ENCODE results near the gene PAOX.

PAOX gene

DNA sequence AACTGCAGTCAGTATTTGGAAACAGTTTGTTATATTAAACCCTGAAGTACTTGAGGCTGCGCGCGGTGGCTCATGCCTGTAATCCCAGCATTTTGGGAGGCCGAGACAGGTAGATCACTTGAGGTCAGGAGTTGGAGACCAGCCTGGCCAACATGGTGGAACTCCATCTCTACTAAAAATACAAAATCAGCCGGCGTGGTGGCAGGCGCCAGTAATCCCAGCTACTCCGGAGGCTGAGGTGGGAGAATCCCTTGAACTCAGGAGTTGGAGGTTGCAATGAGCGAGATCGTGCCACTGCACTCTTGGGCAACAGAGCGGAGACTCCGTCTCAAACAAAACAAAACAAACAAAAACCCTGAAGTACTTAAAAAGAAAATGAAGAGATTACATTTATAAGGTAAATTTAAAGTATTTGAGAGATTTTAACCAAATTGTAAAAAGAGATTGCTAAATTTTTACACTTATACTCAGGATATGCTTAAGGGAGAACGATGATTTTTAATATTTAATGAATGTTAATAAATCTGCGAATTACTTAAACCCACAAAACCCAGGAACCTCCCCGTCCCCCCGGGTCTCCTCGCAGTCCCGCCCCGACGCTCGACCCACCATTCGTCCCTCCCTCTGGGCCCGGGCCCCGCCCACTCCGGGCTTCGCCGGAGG lies 14.5 kb downstream of the PAOX start:
- ChIA-PET CTCF (interaction anchor here (1.3 kb wide), 1 partner anchor 64 kb away, joined by 3 read pairs; no protein-coding TSS in a partner anchor), POLR2A (no interaction called here)
- H3K27me3 ChIP-seq (replicated peaks in 2 of 5; ENCODE audit: control insufficient read depth in 4 of 5, insufficient read depth in 5 of 5, low read length in 4 of 5), result no peaks in the 10 kb centered on the region
- peaks cover 7 to 34% (median 28%) of the 10 kb centered on the region in 4 experiments for H3K4me1 ChIP-seq (ENCODE audit: control extremely low read depth in 1 of 4, control insufficient read depth in 4 of 4, insufficient read depth in 4 of 4, low read length in 3 of 4)
- DNase-seq, result no peak
- peak overlapping the region in 1 of 2 experiments; percentile 56 for H3K27ac ChIP-seq (ENCODE audit: insufficient read depth in 1 of 2, low read depth in 1 of 2, low read length in 2 of 2, poor library complexity in 1 of 2, severe bottlenecking in 2 of 2)
- H3K4me3 ChIP-seq (ENCODE audit: control insufficient read depth in 1 of 7, extremely low read depth in 1 of 7, insufficient read depth in 4 of 7, low read depth in 2 of 7, low read length in 6 of 7), result peak overlapping the region; percentile 71 to 90 (median 86)
- WGBS (ENCODE audit: insufficient coverage), result 90% methylated on average over 2 of the region's 27 CpGs
- peaks cover 7 to 23% (median 14%) of the 10 kb centered on the region in 4 experiments for H3K36me3 ChIP-seq (ENCODE audit: control insufficient read depth in 4 of 4, insufficient read depth in 4 of 4, low read length in 3 of 4)
- no peaks in the 10 kb centered on the region for H3K9me3 ChIP-seq (ENCODE audit: control extremely low read depth in 1 of 5, control insufficient read depth in 4 of 5, insufficient read depth in 2 of 5, low read depth in 1 of 5, low read length in 4 of 5)

DNA sequence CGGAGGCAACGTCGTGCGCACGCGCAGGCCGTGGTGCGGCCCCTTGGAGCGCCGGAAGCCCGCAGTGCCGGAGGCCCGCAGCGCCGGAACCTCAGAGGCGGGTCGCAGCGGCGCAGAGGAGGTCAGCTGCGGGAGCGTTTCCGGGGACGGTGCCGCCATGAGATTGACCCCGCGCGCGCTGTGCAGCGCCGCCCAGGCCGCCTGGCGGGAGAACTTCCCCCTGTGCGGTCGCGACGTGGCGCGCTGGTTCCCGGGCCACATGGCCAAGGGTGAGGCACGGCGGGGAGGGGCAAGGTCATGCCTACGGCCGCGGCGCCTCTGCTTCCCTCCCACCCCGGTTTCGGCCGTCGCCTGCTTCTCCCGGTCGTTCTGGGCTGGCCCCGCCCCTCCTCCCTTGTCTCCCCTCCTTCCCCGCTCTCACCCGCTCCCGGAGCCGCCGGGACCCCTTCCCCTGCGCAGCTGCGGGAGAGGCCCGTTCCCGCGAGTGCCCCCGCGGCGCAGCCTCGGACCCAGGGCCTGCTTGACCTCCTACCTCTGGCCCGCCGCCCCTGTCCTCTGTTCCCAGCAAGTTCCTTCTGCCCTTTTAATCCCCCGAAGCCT lies 15.1 kb downstream of the PAOX start, which contains the start of gene MTG1:
Gene MTG1, plus strand, starts transcription at position 94 of the 600 bp plus-strand sequence. Its CDS starts 64 bp downstream, at position 158.
- WGBS (ENCODE audit: insufficient coverage), result under 1% methylated on average over 59 of the region's 69 CpGs
- H3K27ac ChIP-seq (ENCODE audit: insufficient read depth in 1 of 2, low read depth in 1 of 2, low read length in 2 of 2, poor library complexity in 1 of 2, severe bottlenecking in 2 of 2), result peak within 1 kb of the TSS; percentile 54 to 85
- ChIA-PET POLR2A (no interaction called here), CTCF (no interaction called here)
- no peaks in the 10 kb centered on the region for H3K9me3 ChIP-seq (ENCODE audit: control extremely low read depth in 1 of 5, control insufficient read depth in 4 of 5, insufficient read depth in 2 of 5, low read depth in 1 of 5, low read length in 4 of 5)
- H3K4me1 ChIP-seq (ENCODE audit: control extremely low read depth in 1 of 4, control insufficient read depth in 4 of 4, insufficient read depth in 4 of 4, low read length in 3 of 4), result peaks cover 5 to 29% (median 22%) of the 10 kb centered on the region in 4 experiments
- no peaks in the 10 kb centered on the region for H3K27me3 ChIP-seq (replicated peaks in 2 of 5; ENCODE audit: control insufficient read depth in 4 of 5, insufficient read depth in 5 of 5, low read length in 4 of 5)
- DNase-seq, result peak; percentile 83 to 85 (median 83)
- peak within 1 kb of the TSS; percentile 71 to 90 (median 86) for H3K4me3 ChIP-seq (ENCODE audit: control insufficient read depth in 1 of 7, extremely low read depth in 1 of 7, insufficient read depth in 4 of 7, low read depth in 2 of 7, low read length in 6 of 7)
- peaks cover 7 to 29% (median 20%) of the 10 kb centered on the region in 4 experiments for H3K36me3 ChIP-seq (ENCODE audit: control insufficient read depth in 4 of 4, insufficient read depth in 4 of 4, low read length in 3 of 4)

DNA sequence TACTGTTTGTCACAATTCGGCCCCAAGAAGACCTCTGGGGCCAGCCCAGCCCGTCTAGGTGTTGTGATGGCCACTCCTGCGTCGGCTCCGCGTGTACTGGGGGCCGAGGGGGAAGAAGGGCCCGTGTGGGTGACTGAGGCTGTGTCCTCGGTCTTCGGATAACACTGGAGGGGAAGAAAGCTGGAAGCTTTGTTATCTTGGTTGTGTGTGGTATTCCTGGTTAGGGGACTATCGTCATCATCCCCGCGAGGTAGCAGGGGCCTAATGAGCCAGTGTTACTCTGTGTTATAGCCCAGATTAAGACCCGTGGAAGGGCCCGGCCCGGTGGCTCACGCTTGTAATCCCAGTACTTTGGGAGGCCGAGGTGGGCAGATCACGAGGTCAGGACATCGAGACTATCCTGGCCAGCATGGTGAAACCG lies 15.7 kb downstream of the PAOX start:
- Histone ChIP-seq H3K27me3 (replicated peaks in 2 of 5; ENCODE audit: control insufficient read depth in 4 of 5, insufficient read depth in 5 of 5, low read length in 4 of 5) (no peaks in the 10 kb centered on the region), H3K4me1 (ENCODE audit: control extremely low read depth in 1 of 4, control insufficient read depth in 4 of 4, insufficient read depth in 4 of 4, low read length in 3 of 4) (peaks cover 5 to 23% (median 16%) of the 10 kb centered on the region in 4 experiments), H3K9me3 (ENCODE audit: control extremely low read depth in 1 of 5, control insufficient read depth in 4 of 5, insufficient read depth in 2 of 5, low read depth in 1 of 5, low read length in 4 of 5) (no peaks in the 10 kb centered on the region), H3K4me3 (ENCODE audit: control insufficient read depth in 1 of 7, extremely low read depth in 1 of 7, insufficient read depth in 4 of 7, low read depth in 2 of 7, low read length in 6 of 7) (peak overlapping the region; percentile 71 to 90 (median 86)), H3K36me3 (ENCODE audit: control insufficient read depth in 4 of 4, insufficient read depth in 4 of 4, low read length in 3 of 4) (peaks cover 7 to 35% (median 25%) of the 10 kb centered on the region in 4 experiments), H3K27ac (ENCODE audit: insufficient read depth in 1 of 2, low read depth in 1 of 2, low read length in 2 of 2, poor library complexity in 1 of 2, severe bottlenecking in 2 of 2) (peak overlapping the region; percentile 54 to 85)
- no peak for DNase-seq
- WGBS (ENCODE audit: insufficient coverage), result 44% methylated on average over 18 of the region's 21 CpGs
- ChIA-PET POLR2A (no interaction called here), CTCF (no interaction called here)

DNA sequence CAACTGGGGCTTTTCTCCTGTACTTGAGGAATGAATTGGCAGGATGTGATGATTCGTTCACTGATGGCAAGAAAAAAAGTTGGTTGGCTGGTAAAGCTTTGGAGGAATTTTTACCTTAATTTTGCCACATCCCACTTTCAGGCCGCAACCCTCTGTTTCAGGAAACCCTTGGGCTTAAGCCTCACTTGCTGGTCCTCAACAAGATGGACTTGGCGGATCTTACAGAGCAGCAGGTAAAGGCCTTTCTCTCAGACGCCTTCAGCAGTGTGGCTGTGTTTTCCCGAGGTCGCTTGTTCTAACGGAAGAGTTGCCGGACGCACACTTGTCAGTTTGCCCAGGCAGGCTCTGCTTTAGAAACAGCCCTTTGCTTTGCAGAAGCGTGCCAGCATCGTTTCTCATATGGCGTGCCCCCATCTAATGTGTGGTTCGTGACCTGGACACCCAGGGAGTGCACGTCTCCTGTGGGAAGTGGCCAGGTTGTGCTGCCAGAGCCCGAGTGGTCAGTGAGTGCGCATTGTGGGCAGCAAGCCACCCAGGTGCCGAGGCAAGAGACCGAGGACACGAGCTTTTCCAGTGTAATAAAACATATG lies 17.1 kb downstream of the PAOX start:
- no peak for DNase-seq
- ChIA-PET POLR2A (no interaction called here), CTCF (no interaction called here)
- Histone ChIP-seq H3K27ac (ENCODE audit: insufficient read depth in 1 of 2, low read depth in 1 of 2, low read length in 2 of 2, poor library complexity in 1 of 2, severe bottlenecking in 2 of 2) (no peak overlapping the region), H3K4me3 (ENCODE audit: control insufficient read depth in 1 of 7, extremely low read depth in 1 of 7, insufficient read depth in 4 of 7, low read depth in 2 of 7, low read length in 6 of 7) (no peak overlapping the region), H3K27me3 (replicated peaks in 2 of 5; ENCODE audit: control insufficient read depth in 4 of 5, insufficient read depth in 5 of 5, low read length in 4 of 5) (no peaks in the 10 kb centered on the region), H3K36me3 (ENCODE audit: control insufficient read depth in 4 of 4, insufficient read depth in 4 of 4, low read length in 3 of 4) (peaks cover 7 to 42% (median 31%) of the 10 kb centered on the region in 4 experiments), H3K4me1 (ENCODE audit: control extremely low read depth in 1 of 4, control insufficient read depth in 4 of 4, insufficient read depth in 4 of 4, low read length in 3 of 4) (peaks cover 5 to 16% (median 10%) of the 10 kb centered on the region in 4 experiments), H3K9me3 (ENCODE audit: control extremely low read depth in 1 of 5, control insufficient read depth in 4 of 5, insufficient read depth in 2 of 5, low read depth in 1 of 5, low read length in 4 of 5) (no peaks in the 10 kb centered on the region)
- WGBS (ENCODE audit: insufficient coverage), result over 99% methylated on average over 14 of the region's 19 CpGs

DNA sequence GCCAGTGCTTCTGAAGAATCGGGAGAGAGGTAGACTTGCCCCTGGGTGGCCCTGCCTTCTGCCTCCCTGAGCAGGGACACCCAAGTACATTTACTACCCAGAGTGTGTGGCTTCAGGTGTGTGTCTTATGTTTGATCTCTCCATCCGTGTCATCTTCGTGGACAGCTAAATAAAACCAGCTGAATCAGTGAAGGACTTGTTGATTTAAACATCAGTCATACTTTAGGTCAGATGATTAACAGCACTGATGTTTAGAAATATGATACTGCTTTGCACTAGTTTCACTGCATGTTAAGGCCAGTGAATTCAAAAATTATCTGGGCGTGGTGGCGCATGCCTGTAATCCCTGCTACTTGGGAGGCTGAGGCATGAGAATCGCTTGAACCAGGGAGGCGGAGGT lies 18.9 kb downstream of the PAOX start:
- Histone ChIP-seq H3K4me3 (ENCODE audit: control insufficient read depth in 1 of 7, extremely low read depth in 1 of 7, insufficient read depth in 4 of 7, low read depth in 2 of 7, low read length in 6 of 7) (no peak overlapping the region), H3K36me3 (ENCODE audit: control insufficient read depth in 4 of 4, insufficient read depth in 4 of 4, low read length in 3 of 4) (peaks cover 14 to 58% (median 44%) of the 10 kb centered on the region in 4 experiments), H3K27me3 (replicated peaks in 2 of 5; ENCODE audit: control insufficient read depth in 4 of 5, insufficient read depth in 5 of 5, low read length in 4 of 5) (no peaks in the 10 kb centered on the region), H3K4me1 (ENCODE audit: control extremely low read depth in 1 of 4, control insufficient read depth in 4 of 4, insufficient read depth in 4 of 4, low read length in 3 of 4) (peaks cover 5 to 16% (median 10%) of the 10 kb centered on the region in 4 experiments), H3K27ac (ENCODE audit: insufficient read depth in 1 of 2, low read depth in 1 of 2, low read length in 2 of 2, poor library complexity in 1 of 2, severe bottlenecking in 2 of 2) (no peak overlapping the region), H3K9me3 (ENCODE audit: control extremely low read depth in 1 of 5, control insufficient read depth in 4 of 5, insufficient read depth in 2 of 5, low read depth in 1 of 5, low read length in 4 of 5) (no peaks in the 10 kb centered on the region)
- 98% methylated on average over 4 of the region's 7 CpGs for WGBS (ENCODE audit: insufficient coverage)
- ChIA-PET POLR2A (no interaction called here), CTCF (interaction anchor here (1.7 kb wide), 1 partner anchor 68 kb away, joined by 5 read pairs; no protein-coding TSS in a partner anchor)
- DNase-seq, result no peak

DNA sequence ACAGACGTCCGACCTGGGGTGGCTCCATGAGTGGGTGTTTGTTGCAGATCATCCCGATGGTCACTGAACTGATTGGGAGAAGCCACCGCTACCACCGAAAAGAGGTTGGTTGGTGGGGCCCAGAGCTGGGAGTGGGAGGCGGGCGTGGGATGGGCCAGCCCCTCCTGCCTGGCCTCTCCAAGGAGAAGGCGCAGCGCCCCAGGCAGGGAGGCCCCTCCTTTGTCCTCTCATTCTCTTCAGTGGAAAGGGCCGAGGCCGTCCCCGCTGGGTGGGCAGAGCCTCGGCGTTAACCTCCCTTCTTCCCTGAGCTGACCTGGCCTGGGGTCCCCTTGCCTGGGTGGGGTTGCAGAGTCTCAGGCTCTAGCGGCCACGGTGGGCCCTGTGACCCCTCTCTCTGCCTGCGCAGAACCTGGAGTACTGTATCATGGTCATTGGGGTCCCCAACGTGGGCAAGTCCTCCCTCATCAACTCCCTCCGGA lies 20.1 kb downstream of the PAOX start:
- Histone ChIP-seq H3K9me3 (ENCODE audit: control extremely low read depth in 1 of 5, control insufficient read depth in 4 of 5, insufficient read depth in 2 of 5, low read depth in 1 of 5, low read length in 4 of 5) (no peaks in the 10 kb centered on the region), H3K36me3 (ENCODE audit: control insufficient read depth in 4 of 4, insufficient read depth in 4 of 4, low read length in 3 of 4) (peaks cover 17 to 68% (median 51%) of the 10 kb centered on the region in 4 experiments), H3K27ac (ENCODE audit: insufficient read depth in 1 of 2, low read depth in 1 of 2, low read length in 2 of 2, poor library complexity in 1 of 2, severe bottlenecking in 2 of 2) (no peak overlapping the region), H3K4me3 (ENCODE audit: control insufficient read depth in 1 of 7, extremely low read depth in 1 of 7, insufficient read depth in 4 of 7, low read depth in 2 of 7, low read length in 6 of 7) (no peak overlapping the region), H3K4me1 (ENCODE audit: control extremely low read depth in 1 of 4, control insufficient read depth in 4 of 4, insufficient read depth in 4 of 4, low read length in 3 of 4) (peaks cover 5 to 11% (median 8%) of the 10 kb centered on the region in 4 experiments), H3K27me3 (replicated peaks in 2 of 5; ENCODE audit: control insufficient read depth in 4 of 5, insufficient read depth in 5 of 5, low read length in 4 of 5) (no peaks in the 10 kb centered on the region)
- 97% methylated on average over 15 of the region's 19 CpGs for WGBS (ENCODE audit: insufficient coverage)
- POLR2A ChIA-PET, result no interaction called here
- DNase-seq, result no peak
- CTCF ChIA-PET, result interaction anchor here (1.7 kb wide), 1 partner anchor 69 kb away, joined by 5 read pairs; no protein-coding TSS in a partner anchor
